GM18873 (cell line): ENCODE measurements around the gene CREB3L4.
A peak's percentile ranks its signal among the peaks of the same experiment; 100 is the strongest.
"Not testable (repeated sequence)": the region's sequence is repeated elsewhere in the genome, so short reads cannot be mapped to it uniquely, and the experiment has no call there.

Source experiments
- ATAC-seq: cut with Tn5 transposase; IDR thresholded peaks from one replicate; pipeline ENCODE4 v1.9.1; 2021; ENCODE audit warnings: mild to moderate bottlenecking, moderate library complexity, moderate number of reproducible peaks; ENCODE audit not compliant: unreplicated experiment, low FRiP score

CREB3L4 gene

GRCh38 chr1:153981735-153982134, 14.0 kb downstream of the CREB3L4 start:
- ATAC-seq = not testable (repeated sequence)

GRCh38 chr1:153984123-153984894, 16.6 kb downstream of the CREB3L4 start:
- no peak for ATAC-seq

- no peak for ATAC-seq
Observed at GRCh38 chr1:153985341-153985912, 17.7 kb downstream of the CREB3L4 start.

GRCh38 chr1:153985941-153986761, 18.4 kb downstream of the CREB3L4 start, which contains the start of gene RAB13:
TSS of gene RAB13 (minus strand) at chr1:153986339. CDS start at chr1:153986236, 103 bp downstream.
- ATAC-seq = no peak

- ATAC-seq = no peak
Observed at GRCh38 chr1:153987621-153988020, 19.9 kb downstream of the CREB3L4 start.

GRCh38 chr1:153990468-153991150, 22.9 kb downstream of the CREB3L4 start, which contains the start of gene RPS27:
TSS of gene RPS27 (plus strand) at chr1:153990762. CDS start at chr1:153990797, 35 bp downstream.
- ATAC-seq = peak; percentile 72

GRCh38 chr1:153991151-153991630, 23.5 kb downstream of the CREB3L4 start:
- no peak for ATAC-seq

- ATAC-seq = no peak
Observed at GRCh38 chr1:153991806-153992205, 24.1 kb downstream of the CREB3L4 start.

GRCh38 chr1:153995202-153995601, 27.5 kb downstream of the CREB3L4 start:
- no peak for ATAC-seq

GRCh38 chr1:153995640-153996039, 27.9 kb downstream of the CREB3L4 start:
- no peak for ATAC-seq

- not testable (repeated sequence) for ATAC-seq
Observed at GRCh38 chr1:153996882-153997281, 29.2 kb downstream of the CREB3L4 start.

GRCh38 chr1:154000420-154000819, 32.7 kb downstream of the CREB3L4 start:
- ATAC-seq = no peak

- ATAC-seq = no peak
Observed at GRCh38 chr1:154006136-154006535, 38.4 kb downstream of the CREB3L4 start.

GRCh38 chr1:154012129-154012528, 44.4 kb downstream of the CREB3L4 start:
- no peak for ATAC-seq

- ATAC-seq = not testable (repeated sequence)
Observed at GRCh38 chr1:154012543-154012942, 44.8 kb downstream of the CREB3L4 start.

GRCh38 chr1:154014154-154014907, 46.6 kb downstream of the CREB3L4 start:
- no peak for ATAC-seq

GRCh38 chr1:154019269-154019668, 51.6 kb downstream of the CREB3L4 start:
- no peak for ATAC-seq

GRCh38 chr1:154019940-154020339, 52.2 kb downstream of the CREB3L4 start:
- ATAC-seq = no peak
